GM18867 (cell line): Measurements from ENCODE around the gene HIGD2B.
A peak's percentile ranks its signal among the peaks of the same experiment; 100 is the strongest.
"Not testable (repeated sequence)": the region's sequence is repeated elsewhere in the genome, so short reads cannot be mapped to it uniquely, and the experiment has no call there.

Experiments
- ATAC-seq: cut with Tn5 transposase; IDR thresholded peaks from one replicate; pipeline ENCODE4 v1.9.1; 2021; ENCODE audit warnings: mild to moderate bottlenecking, moderate library complexity; ENCODE audit not compliant: unreplicated experiment

Gene HIGD2B

GRCh38 chr15:72685925-72686794 lies at the start of gene HIGD2B, which contains the start of gene BBS4:
HIGD2B (minus strand) TSS chr15:72686182; CDS start chr15:72676374, 9,808 bp downstream.
BBS4 (plus strand) TSS chr15:72686207; CDS start chr15:72686228, 21 bp downstream.
- peak; percentile 97 for ATAC-seq

- no peak for ATAC-seq
Observed at GRCh38 chr15:72735111-72735510, 49.1 kb upstream of the HIGD2B start.

- ATAC-seq = no peak
Observed at GRCh38 chr15:72733941-72734738, 48.2 kb upstream of the HIGD2B start.

DNA sequence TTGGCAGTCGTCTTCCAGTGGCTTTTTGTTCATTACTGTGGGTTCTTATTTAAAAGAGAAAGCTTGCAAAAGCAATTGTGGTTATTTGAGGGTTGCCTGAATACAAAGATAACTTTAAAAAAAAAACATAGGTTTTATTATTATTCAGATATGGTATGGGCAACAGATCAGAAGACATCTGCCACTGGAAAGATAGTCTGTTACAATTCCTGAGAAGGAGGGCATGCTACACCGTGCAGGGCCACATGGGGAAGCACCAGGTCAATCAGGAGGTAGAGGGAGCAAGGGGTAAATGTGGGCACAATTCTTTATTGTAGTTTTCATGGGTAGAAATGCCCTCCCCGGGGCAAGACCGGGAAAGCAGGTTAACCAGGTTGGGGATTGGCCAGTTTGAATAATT lies 46.5 kb upstream of the HIGD2B start:
- no peak for ATAC-seq

- no peak for ATAC-seq
Observed at GRCh38 chr15:72732086-72732485, 46.1 kb upstream of the HIGD2B start.

DNA sequence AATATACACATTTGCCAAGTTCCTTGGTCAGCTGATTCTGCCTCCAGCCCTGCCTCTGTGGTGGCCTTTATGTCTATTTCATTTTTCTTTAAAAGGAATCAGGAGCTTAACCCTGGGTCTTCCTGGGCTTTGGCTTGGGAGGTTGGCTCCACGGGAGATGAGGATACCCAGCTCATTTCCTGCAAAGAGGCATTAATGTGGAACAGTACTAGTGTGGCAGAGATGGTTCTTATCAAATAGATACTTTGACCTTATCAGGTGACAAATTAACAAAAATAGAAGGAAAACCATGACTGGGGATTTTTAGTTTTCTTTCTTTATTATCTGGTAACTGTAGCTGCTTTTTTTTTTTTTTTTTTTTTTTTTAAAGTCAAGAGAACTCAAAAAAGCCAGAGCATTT lies 42.8 kb upstream of the HIGD2B start:
- no peak for ATAC-seq

DNA sequence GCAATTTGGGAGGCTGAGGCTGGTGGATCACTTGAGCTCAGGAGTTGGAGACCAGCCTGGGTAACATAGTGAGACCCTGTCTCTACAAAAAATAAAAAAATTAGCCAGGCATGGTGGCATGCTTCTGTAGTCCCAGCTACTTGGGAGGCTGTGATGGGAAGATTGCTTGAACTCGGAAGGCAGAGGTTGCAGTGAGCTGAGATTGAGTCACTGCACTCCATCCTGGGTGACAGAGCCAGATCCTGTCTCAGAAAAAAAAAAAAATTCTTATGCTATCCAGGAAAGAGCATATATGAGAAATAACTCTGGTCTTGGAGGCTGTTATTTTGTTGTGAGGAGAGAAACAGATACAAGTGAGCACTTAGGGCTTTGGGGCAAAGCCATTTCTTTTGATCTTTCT lies 42.3 kb upstream of the HIGD2B start:
- ATAC-seq = not testable (repeated sequence)

- no peak for ATAC-seq
Observed at GRCh38 chr15:72727154-72727553, 41.2 kb upstream of the HIGD2B start.

GRCh38 chr15:72725851-72726250 lies 39.9 kb upstream of the HIGD2B start:
- not testable (repeated sequence) for ATAC-seq

DNA sequence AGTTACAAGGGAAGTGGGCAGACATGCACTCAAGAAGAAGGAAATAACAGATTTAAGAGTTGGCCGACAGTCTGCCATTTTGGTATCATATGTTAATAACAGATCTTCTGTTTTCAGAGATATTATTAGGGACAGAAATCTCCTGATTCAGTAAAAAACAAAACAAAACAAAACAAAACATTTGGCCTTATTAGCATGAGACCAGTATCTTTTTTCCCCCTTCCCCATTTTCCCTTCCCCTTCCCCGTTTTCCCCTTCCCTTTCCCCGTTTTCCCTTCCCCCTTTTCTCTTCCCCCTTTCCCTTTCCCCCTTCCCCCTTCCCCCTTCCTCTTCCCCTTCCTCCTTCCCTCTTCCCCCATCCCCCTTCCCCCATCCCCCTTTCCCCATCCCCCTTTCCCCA lies 39.5 kb upstream of the HIGD2B start:
- ATAC-seq = no peak

DNA sequence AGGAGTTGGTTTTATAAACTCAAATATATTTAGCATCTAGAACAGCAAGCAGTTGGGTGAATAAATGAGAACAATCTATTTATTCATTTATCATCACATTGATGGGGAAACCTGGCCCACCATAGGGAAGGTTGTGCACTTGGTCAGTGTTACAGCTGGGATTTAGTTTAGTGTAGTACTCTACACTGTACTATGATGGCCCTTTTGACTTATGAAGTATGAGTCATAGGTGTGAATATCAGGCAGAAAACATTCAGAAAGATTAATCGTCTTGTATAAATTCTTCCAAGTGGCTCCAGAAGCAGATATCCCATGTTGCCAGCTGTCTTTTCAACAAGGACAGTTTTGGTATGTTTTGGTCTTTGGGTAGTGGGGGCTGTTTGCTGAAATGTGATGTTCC lies 38.0 kb upstream of the HIGD2B start:
- no peak for ATAC-seq

DNA sequence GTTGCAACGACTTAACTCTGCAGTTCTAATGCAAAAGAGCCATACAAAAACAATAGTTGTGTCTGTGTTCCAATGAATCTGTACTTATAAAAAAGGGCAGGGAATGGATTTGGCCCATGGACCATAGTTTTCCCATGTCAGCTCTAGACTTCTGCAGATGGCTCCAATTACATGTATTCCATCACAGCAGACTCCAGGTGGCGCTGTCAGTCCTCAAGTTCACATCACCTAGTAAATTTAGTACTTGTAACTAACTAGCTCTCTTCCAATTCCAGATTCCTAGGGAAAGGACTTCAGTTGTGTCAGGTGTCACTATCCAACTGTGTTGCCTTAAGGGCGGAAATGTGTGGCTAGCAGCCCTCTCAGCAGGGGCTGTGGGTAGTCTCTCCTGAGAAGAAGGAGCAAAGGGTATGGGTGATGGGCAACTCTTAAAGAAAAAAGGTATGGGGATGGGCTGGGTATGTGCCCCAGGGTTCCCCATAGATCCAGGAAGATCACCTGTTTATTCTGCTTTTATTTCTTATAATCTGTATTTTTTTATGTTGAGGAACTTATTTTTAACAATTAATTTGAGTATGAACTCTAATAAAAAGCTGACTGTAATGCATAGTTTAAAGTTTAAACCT lies 36.2 kb upstream of the HIGD2B start:
- ATAC-seq = no peak

GRCh38 chr15:72708551-72709303 lies 22.7 kb upstream of the HIGD2B start:
- ATAC-seq = not testable (repeated sequence)

GRCh38 chr15:72706266-72706665 lies 20.3 kb upstream of the HIGD2B start:
- ATAC-seq = no peak

GRCh38 chr15:72700076-72700475 lies 14.1 kb upstream of the HIGD2B start:
- no peak for ATAC-seq

- ATAC-seq = no peak
Observed at GRCh38 chr15:72698938-72699337, 13.0 kb upstream of the HIGD2B start.

- no peak for ATAC-seq
Observed at GRCh38 chr15:72690938-72691337, 5.0 kb upstream of the HIGD2B start.

GRCh38 chr15:72688697-72689096 lies 2.7 kb upstream of the HIGD2B start:
- no peak for ATAC-seq

- no peak for ATAC-seq
Observed at GRCh38 chr15:72685301-72685924, 569 bp downstream of the HIGD2B start.

DNA sequence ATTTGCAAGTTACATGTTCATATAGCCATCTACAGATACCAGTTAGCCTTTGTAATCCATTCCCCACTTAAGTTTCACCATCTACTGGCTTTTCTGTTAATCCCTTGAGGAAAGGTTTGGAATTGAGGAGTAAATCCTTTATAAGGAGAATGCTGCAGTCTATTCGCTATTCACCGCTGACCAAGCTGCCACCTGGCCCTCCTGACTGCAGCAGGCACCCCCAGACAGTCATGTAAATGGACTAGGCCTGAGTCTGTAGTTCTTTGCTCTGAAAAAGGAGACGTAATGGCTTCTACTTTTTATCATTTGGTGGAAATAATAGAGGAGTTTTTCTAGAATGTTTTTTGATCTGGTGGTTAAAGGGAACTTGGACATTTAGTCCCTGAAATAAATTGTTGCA lies 3.2 kb downstream of the HIGD2B start:
- ATAC-seq = no peak
